Measurements from ENCODE around the gene KRT86. TPM values are rescaled to one million over a fixed set of nuclear protein-coding genes. Genes with fewer than 3 reads are reported as not detected.
"Not testable (repeated sequence)": the region's sequence is repeated elsewhere in the genome, so short reads cannot be mapped to it uniquely, and the experiment has no call there.

Gene KRT86
- total RNA-seq, 2 experiments from 2014 or later, result not detected

- CTCF ChIA-PET, result interaction anchor here (1.5 to 2.7 kb wide), 2 partner anchors 19 to 27 kb away, joined by 3 to 12 read pairs; no protein-coding TSS in a partner anchor
Measured at GRCh38 chr12:52306731-52307130, 32.3 kb downstream of the KRT86 start.

DNA sequence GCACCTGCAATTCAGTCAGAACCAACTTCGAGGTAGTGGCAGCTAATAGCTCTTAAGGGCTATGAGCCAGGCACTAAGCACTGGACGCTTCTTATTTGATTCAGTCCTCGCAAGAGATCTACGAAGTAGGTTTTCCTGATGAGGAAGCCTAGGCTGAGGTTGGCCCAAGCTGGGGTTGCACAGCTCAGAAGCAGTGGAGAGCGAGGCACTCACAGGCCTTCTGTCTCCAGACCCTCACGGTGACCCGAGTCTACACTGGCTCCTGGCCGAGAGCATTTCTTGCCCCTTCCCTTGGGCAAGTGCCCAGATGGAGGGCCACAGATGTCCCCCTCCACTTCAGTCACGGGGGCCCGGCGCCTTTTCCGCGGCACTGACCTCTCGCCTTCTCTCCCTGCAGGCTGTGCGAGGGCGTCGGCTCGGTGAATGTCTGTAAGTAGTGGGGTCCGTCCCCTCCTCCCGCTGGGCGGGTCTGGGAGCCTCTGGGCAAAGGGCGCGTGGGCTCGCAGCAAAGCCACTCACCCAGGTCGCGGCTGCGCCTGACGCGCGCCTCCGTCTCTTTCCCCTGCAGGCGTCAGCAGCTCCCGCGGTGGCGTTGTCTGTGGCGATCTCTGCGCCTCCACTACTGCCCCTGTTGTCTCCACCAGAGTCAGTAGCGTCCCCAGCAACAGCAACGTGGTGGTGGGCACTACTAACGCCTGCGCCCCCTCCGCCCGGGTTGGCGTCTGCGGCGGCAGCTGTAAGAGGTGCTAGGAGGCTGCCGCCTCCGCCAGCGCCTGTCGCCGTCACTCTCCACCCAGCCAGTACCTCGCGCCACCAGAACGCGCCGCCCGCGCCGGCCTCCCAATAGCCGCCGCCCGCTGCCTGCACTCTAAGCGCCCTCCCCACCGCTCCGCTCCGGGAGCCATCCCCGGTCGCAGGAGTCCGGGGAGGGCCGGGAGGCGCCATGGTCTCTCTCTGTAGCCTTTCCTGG, 33.7 kb downstream of the KRT86 start:
- ChIA-PET CTCF (interaction anchor here (1.1 to 2.7 kb wide), 4 partner anchors 10 to 152 kb away, joined by 3 to 12 read pairs (median 4); no protein-coding TSS in a partner anchor), POLR2A (no interaction called here)

More at GRCh38 chr12:52306731-52307130, 32.3 kb downstream of the KRT86 start:
- POLR2A ChIA-PET, result no interaction called here

- CTCF ChIA-PET, result interaction anchor here (1.2 to 2.7 kb wide), 2 partner anchors 24 to 30 kb away, joined by 3 to 12 read pairs; no protein-coding TSS in a partner anchor
- POLR2A ChIA-PET, result no interaction called here
Measured at GRCh38 chr12:52308806-52309425, 34.5 kb downstream of the KRT86 start.

DNA sequence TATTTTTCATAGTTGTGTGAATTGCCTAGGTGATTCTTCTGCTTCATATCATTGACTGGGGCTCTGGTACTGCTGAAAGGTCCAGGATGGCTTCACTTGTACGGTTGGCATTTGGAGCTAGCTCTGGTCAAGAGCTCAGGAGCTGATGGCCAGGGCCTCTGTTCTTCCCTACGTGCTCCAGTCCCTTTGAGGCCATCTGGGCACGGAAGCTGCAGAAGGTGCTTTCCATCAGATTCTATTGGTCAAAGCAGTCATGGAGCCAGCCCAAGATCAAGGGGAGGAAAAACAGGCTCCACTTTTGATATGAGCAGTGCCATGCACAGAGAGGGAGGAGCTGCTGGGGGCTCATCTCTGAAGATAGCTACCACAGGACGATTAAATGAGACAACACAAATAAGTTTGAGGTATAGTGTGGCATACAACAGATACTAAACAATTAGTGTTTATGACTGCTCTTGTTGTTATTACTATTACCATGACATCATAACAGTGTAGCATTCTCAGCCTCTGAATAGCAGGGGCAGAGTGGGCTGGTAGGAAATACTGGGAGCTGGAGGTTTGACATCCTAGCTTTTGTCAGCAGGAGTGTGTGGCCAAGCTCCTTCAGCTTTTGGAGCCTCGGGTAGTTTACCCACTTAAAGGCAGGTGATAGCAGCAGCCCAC, 36.3 kb downstream of the KRT86 start:
- ChIA-PET CTCF (interaction anchor here (1.6 kb wide), 1 partner anchor 17 kb away, joined by 5 read pairs; no protein-coding TSS in a partner anchor), POLR2A (no interaction called here)

DNA sequence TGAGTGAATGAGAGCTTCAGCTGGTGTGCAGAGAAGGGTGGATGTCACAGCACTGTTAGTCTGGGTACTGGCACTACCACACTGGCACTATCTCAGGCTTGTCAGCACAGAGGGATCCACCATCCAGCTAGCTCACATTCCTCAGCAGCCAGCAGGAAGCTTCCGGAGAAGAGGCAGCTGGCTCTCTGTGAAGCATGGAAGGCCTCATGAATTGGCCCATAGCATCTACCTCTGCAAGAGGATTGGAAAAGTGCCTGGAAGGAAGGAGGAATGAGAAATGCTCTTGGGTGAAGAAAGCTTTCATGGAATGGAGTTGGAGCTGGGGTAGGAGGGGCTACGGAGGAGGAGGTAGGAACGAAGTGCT, 36.8 kb downstream of the KRT86 start:
- ChIA-PET POLR2A (no interaction called here), CTCF (interaction anchor here (1.6 kb wide), 1 partner anchor 17 kb away, joined by 5 read pairs; no protein-coding TSS in a partner anchor)

DNA sequence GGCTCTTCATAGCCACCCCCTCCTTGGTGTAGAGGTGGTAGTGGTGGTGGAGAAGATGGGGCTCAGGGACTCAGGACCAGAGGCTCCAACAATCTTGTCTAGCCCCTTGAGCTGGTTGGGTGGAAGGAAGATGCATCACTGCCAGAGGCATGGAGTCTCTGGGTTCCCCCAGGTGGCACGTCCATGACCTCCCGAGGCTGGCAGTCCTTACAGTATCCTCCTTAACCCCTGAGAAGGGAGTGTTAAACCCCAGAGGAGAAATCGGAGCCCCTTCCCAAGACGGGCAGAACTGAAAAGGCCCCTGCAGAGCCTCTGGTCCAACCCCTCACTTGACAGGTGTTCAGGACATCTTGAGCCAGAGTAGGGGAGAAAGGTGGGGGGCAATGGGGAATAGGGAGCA, 37.6 kb downstream of the KRT86 start:
- POLR2A ChIA-PET, result no interaction called here
- CTCF ChIA-PET, result interaction anchor here (1.6 kb wide), 2 partner anchors 16 to 33 kb away, joined by 4 to 5 read pairs; no protein-coding TSS in a partner anchor

- POLR2A ChIA-PET, result no interaction called here
- CTCF ChIA-PET, result interaction anchor here (1.6 kb wide), 1 partner anchor 34 kb away, joined by 4 read pairs; no protein-coding TSS in a partner anchor
Measured at GRCh38 chr12:52313461-52313860, 39.0 kb downstream of the KRT86 start.

- POLR2A ChIA-PET, result no interaction called here
- CTCF ChIA-PET, result no interaction called here
Measured at GRCh38 chr12:52313926-52314325, 39.5 kb downstream of the KRT86 start.

- POLR2A ChIA-PET, result no interaction called here
- CTCF ChIA-PET, result no interaction called here
Measured at GRCh38 chr12:52314511-52314910, 40.1 kb downstream of the KRT86 start.

- POLR2A ChIA-PET, CTCF ChIA-PET: not testable (repeated sequence)
Measured at GRCh38 chr12:52315721-52316120, 41.3 kb downstream of the KRT86 start.

DNA sequence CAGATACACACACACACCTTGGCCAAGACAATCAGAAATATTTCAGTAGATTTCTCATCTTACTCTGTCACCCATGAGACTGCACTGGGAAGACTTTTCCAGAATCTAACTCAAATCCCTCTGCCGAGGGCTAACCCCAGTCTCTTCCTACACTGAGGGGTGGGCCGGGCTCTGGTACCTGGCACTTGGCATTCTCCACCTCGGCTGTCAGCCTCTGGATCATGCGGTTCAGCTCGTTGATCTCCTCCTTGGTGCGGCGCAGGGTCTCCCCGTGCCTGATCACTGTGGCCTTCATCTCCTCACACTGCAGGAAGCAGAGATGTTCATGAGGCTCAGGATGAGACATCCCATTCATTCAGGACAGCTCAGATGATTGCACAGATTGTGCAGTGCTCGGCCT, 41.8 kb downstream of the KRT86 start:
- CTCF ChIA-PET, result interaction anchor here (0.9 kb wide), 1 partner anchor 11 kb away, joined by 3 read pairs; no protein-coding TSS in a partner anchor
- POLR2A ChIA-PET, result no interaction called here

- ChIA-PET POLR2A (no interaction called here), CTCF (interaction anchor here (0.9 kb wide), 1 partner anchor 11 kb away, joined by 3 read pairs; no protein-coding TSS in a partner anchor)
Measured at GRCh38 chr12:52316701-52317100, 42.3 kb downstream of the KRT86 start.

DNA sequence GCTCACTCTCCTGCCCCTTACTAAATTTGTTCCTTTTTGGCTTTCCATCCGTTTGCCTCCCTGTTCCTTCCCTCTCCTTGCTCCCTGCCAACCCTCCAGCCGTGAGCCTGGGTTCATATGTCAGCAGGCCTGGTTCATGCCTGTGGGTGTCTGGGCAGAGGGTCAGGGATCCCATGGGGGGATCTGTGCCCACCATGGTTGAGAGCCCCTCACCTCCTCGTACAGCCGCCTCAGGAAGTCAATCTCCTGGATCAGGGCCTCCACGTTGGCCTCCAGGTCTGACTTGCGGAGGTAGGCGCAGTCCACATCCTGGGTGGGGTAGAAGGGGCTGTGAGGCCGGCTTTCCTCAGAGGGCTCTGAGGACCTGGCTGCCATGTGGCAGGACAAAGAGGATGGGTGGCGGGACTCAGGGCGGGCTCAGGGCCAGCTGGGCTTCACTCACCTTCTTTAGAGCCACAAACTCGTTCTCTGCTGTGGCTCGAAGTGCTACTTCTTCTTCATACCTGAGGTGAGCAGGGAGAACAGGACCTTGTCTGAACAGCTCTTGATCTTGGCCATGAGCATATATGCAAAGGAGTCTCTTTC, 43.1 kb downstream of the KRT86 start:
- CTCF ChIA-PET, result interaction anchor here (1.5 kb wide), 1 partner anchor 10 kb away, joined by 5 read pairs; no protein-coding TSS in a partner anchor
- POLR2A ChIA-PET, result no interaction called here

DNA sequence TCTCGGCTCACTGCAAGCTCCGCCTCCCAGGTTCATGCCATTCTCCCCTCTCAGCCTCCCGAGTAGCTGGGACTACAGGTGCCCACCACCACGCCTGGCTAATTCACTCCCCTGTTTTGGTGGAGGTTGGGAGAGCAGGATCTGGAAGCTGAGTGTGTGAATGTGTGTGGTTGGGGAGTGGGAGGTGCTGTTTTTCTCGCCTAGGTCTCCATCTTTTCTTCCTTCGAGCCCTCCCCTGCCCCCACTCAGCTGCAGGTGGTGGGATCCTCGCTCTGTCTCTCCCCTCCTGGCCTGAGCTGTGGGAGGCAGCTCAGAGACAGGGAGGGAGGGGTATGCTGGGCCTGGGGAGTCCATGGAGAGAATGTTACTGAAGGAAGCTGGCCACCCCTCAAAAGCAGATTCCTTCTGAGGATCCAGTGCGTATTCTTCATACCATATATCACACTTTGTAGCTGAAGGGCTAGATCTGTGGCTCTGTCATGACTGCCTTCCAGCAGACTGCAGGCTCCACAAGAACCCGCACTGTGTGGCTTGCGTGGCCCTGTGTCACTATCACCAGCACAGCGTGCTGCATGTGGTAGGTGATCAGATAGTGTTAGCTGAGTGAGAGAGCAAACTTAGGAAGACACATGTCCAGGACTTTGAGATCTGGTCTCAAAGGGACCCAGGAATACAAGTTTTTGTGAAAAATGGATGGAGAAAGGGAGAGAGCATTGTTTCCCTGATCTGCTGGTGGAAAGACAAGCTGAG, 44.0 kb downstream of the KRT86 start:
- CTCF ChIA-PET, result interaction anchor here (1.5 kb wide), 1 partner anchor 11 kb away, joined by 5 read pairs; no protein-coding TSS in a partner anchor
- POLR2A ChIA-PET, result no interaction called here

GRCh38 chr12:52319097-52319496, 44.7 kb downstream of the KRT86 start:
- ChIA-PET POLR2A (no interaction called here), CTCF (no interaction called here)

- CTCF ChIA-PET, result no interaction called here
- POLR2A ChIA-PET, result no interaction called here
Measured at GRCh38 chr12:52320784-52321400, 46.4 kb downstream of the KRT86 start, which contains the start of gene KRT83. Gene KRT83 (minus strand): TSS chr12:52321398. CDS start chr12:52321335, 63 bp downstream.

- ChIA-PET POLR2A (no interaction called here), CTCF (no interaction called here)
Measured at GRCh38 chr12:52321418-52321817, 47.0 kb downstream of the KRT86 start.

GRCh38 chr12:52322069-52322468, 47.6 kb downstream of the KRT86 start:
- CTCF ChIA-PET, result no interaction called here
- POLR2A ChIA-PET, result no interaction called here

All from activated CD8-positive, alpha-beta memory T cell treated with anti-CD3 and anti-CD28 coated beads for 36 hours (primary cell).